OCI-LY3 (cell line): ENCODE results near the gene GFER.

ENCODE experiments used
- H2AFZ ChIP-seq: fragments of 200-600, 300-600 bp; shearing (Covaris generic); 2 replicates; pipeline ENCODE4 v1.6.0; 2014; ENCODE audit warnings: antibody characterized with exemption, low read depth, low read length
- H3K27ac ChIP-seq: fragments of 200-600, 300-600 bp; sonication (generic); 2 replicates; pipeline ENCODE4 v1.5.1; 2014; ENCODE audit warnings: mild to moderate bottlenecking, low read length, moderate library complexity, mixed read lengths
- H3K27me3 ChIP-seq: fragments of 200-600, 300-600 bp; sonication (generic); 2 replicates; pipeline ENCODE4 v1.6.1; 2014; ENCODE audit warnings: low read depth, low read length, mixed read lengths
- H3K36me3 ChIP-seq: fragments of 200-600, 300-600 bp; sonication (generic); replicated peaks from 2 replicates; pipeline ENCODE3; 2014; ENCODE audit warnings: low read depth, low read length, mixed read lengths
- H3K4me1 ChIP-seq: fragments of 300-600, 200-600 bp; sonication (generic); 2 replicates; pipeline ENCODE4 v1.6.1; 2014; ENCODE audit warnings: low read length, mixed read lengths
- H3K4me2 ChIP-seq: fragments of 200-600, 300-600 bp; sonication (generic); 2 replicates; pipeline ENCODE4 v1.6.1; 2014; ENCODE audit warnings: low read length, mixed read lengths
- H3K4me3 ChIP-seq: fragments of 300-600, 200-600 bp; sonication (generic); 2 replicates; pipeline ENCODE4 v1.5.1; 2014; ENCODE audit warnings: antibody characterized with exemption, mild to moderate bottlenecking, low read length, moderate library complexity
- H3K79me2 ChIP-seq: fragments of 300-600, 200-600 bp; shearing (Covaris generic); 2 replicates; pipeline ENCODE4 v1.6.1; 2014; ENCODE audit warnings: mild to moderate bottlenecking, low read length, mixed read lengths
- H3K9ac ChIP-seq: fragments of 300-600, 200-600 bp; shearing (Covaris generic); 2 replicates; pipeline ENCODE4 v1.6.0; 2014; ENCODE audit warnings: mild to moderate bottlenecking, low read length, moderate library complexity
- H3K9me3 ChIP-seq: fragments of 200-600, 300-600 bp; shearing (Covaris generic); 2 replicates; pipeline ENCODE4 v1.6.1; 2014; ENCODE audit warnings: low read length, mixed read lengths; ENCODE audit not compliant: insufficient read depth
- H4K20me1 ChIP-seq: fragments of 200-600, 300-600 bp; sonication (generic); 2 replicates; pipeline ENCODE4 v1.6.1; 2016; ENCODE audit warnings: low read length, mixed read lengths; ENCODE audit not compliant: insufficient read depth
- CTCF ChIP-seq: fragments of 200-600, 300-600 bp; sonication (generic); IDR thresholded peaks from 2 replicates; pipeline ENCODE4 v1.5.1; 2014; ENCODE audit warnings: antibody characterized with exemption, low read length, low read depth
- EZH2phosphoT487 ChIP-seq: fragments of 200-600 bp; shearing (Covaris generic); IDR thresholded peaks from 2 replicates; pipeline ENCODE4 v1.6.1; 2018; ENCODE audit warnings: antibody characterized with exemption, mixed run types, low read depth

The GFER gene

GRCh38 chr16:1942810-1943726, 40.9 kb upstream of the GFER start, which contains the start of gene MSRB1:
MSRB1 (minus strand) TSS chr16:1943199; CDS start chr16:1943156, 43 bp downstream.
- TF ChIP-seq CTCF, result no peak
- TF ChIP-seq EZH2phosphoT487, result no peak
- Histone ChIP-seq H3K9ac (peak within 1 kb of the TSS; percentile 86), H3K27ac (peak within 1 kb of the TSS; percentile 77), H3K79me2 (peaks cover 19% of the 10 kb centered on the region), H3K36me3 (peaks cover 22% of the 10 kb centered on the region), H4K20me1 (peaks cover 15% of the 10 kb centered on the region), H3K9me3 (no peaks in the 10 kb centered on the region), H2AFZ (peak within 1 kb of the TSS; percentile 55; the same call in 1 of the 2 replicates), H3K4me1 (peaks cover 27% of the 10 kb centered on the region), H3K4me3 (peak within 1 kb of the TSS; percentile 88), H3K4me2 (peak within 1 kb of the TSS; percentile 90), H3K27me3 (no peaks in the 10 kb centered on the region)

GRCh38 chr16:1944612-1945199, 39.3 kb upstream of the GFER start:
- Histone ChIP-seq H3K79me2 (peaks cover 19% of the 10 kb centered on the region), H3K27ac (no peak overlapping the region), H3K27me3 (no peaks in the 10 kb centered on the region), H3K36me3 (peaks cover 10% of the 10 kb centered on the region), H3K9ac (no peak overlapping the region), H3K4me1 (peaks cover 27% of the 10 kb centered on the region), H3K4me3 (no peak overlapping the region), H2AFZ (no peak overlapping the region), H4K20me1 (peaks cover 15% of the 10 kb centered on the region), H3K9me3 (no peaks in the 10 kb centered on the region), H3K4me2 (no peak overlapping the region)
- no peak for TF ChIP-seq EZH2phosphoT487
- no peak for TF ChIP-seq CTCF

GRCh38 chr16:1945559-1946391, 38.2 kb upstream of the GFER start:
- no peak overlapping the region for H3K4me2 ChIP-seq
- no peak for TF ChIP-seq EZH2phosphoT487
- TF ChIP-seq CTCF, result no peak

More at GRCh38 chr16:1945559-1946391, 38.2 kb upstream of the GFER start:
- Histone ChIP-seq H3K9me3 (no peaks in the 10 kb centered on the region), H2AFZ (no peak overlapping the region), H3K9ac (no peak overlapping the region), H3K79me2 (peaks cover 19% of the 10 kb centered on the region), H3K4me1 (peaks cover 21% of the 10 kb centered on the region), H3K27ac (no peak overlapping the region), H4K20me1 (peaks cover 9% of the 10 kb centered on the region), H3K27me3 (no peaks in the 10 kb centered on the region), H3K36me3 (peaks cover 5% of the 10 kb centered on the region), H3K4me3 (no peak overlapping the region)
